ENCODE data around the gene HPCAL1. TPM values are rescaled to one million over a fixed set of nuclear protein-coding genes. Genes with fewer than 3 reads are reported as not detected.

The HPCAL1 gene
- total and polyA plus RNA-seq, 10 of the 15 experiments (the other 5 are each of a cell fraction or from before 2014, with no cell fraction given) = 0.40 to 12.8 (median 7.9) TPM

DNA sequence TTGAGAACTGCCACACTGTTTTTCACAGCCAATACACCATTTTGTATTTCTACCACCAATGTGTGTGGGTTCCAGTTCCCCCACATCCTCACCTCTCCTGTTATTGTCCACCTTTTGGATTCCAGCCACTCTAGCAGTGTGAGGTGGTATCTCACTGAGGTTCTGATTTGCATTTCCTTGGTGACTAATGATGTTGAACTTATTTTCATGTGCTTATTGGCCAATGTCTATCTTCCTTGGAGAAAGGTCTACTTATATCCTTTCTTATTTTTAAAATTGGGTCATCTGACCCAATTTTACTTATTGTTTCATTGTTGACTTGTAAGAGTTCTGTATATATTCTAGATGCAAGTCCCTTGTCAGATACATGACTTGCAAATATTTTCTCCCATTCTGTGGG is 9.1 kb upstream of the HPCAL1 start:
- POLR2A ChIA-PET = no interaction called here

More for the DNA sequence above, 9.1 kb upstream of the HPCAL1 start:
- ChIA-PET RAD21 (ENCODE audit: unreplicated experiment) (no interaction called here), CTCF (no interaction called here), SMC1A (ENCODE audit: uncharacterized antibody, unreplicated experiment) (interaction anchor here (1.3 kb wide), 1 partner anchor 11 kb away, joined by 3 read pairs; no protein-coding TSS in a partner anchor)
- FAIRE-seq (no peak), ATAC-seq (no peak), DNase-seq (ENCODE audit: low read depth, low spot score) (no peak)
- intact Hi-C loops (cut with micrococcal nuclease; ENCODE audit: unreplicated experiment) = no loop called here
- no peak overlapping the region for H3K9ac ChIP-seq (ENCODE audit: control insufficient read depth, insufficient read depth, low read length)
- H3K79me2 ChIP-seq (ENCODE audit: control insufficient read depth, insufficient read depth, low read length) = no peaks in the 10 kb centered on the region
- TF ChIP-seq IRF5 (IDR thresholded peaks at IDR 0.05; ENCODE audit: borderline replicate concordance) (no peak), POLR2AphosphoS2 (IDR thresholded peaks at IDR 0.05; ENCODE audit: low read depth, low read length) (no peak), MYC (IDR thresholded peaks at IDR 0.05; ENCODE audit: insufficient read depth, insufficient read length, insufficient replicate concordance, low read length, severe bottlenecking) (no peak), MTA3 (IDR thresholded peaks at IDR 0.05; ENCODE audit: borderline replicate concordance, low read length) (no peak), BACH1 (IDR thresholded peaks at IDR 0.05; ENCODE audit: borderline replicate concordance) (no peak), CHD4 (IDR thresholded peaks at IDR 0.05) (no peak), SUZ12 (IDR thresholded peaks at IDR 0.05; ENCODE audit: unreplicated experiment) (no peak), MTA2 (IDR thresholded peaks at IDR 0.05; ENCODE audit: low read depth) (no peak), POLR2AphosphoS5 (IDR thresholded peaks at IDR 0.05; ENCODE audit: low read length) (no peak), YBX1 (IDR thresholded peaks at IDR 0.05) (no peak), FOXM1 (IDR thresholded peaks at IDR 0.05; ENCODE audit: low read depth, low read length) (no peak), ETV6 (conservative IDR thresholded peaks at IDR 0.05 in 1 of 2, IDR thresholded peaks at IDR 0.05 in 1 of 2; ENCODE audit: borderline replicate concordance in 1 of 2, low read depth in 1 of 2) (no peak), PAX5 (IDR thresholded peaks at IDR 0.05; ENCODE audit: borderline replicate concordance, low read depth, low read length) (no peak), FOS (IDR thresholded peaks at IDR 0.05; ENCODE audit: borderline replicate concordance, extremely low read depth, insufficient read length) (no peak), KLF5 (IDR thresholded peaks at IDR 0.05; ENCODE audit: partially characterized antibody) (no peak), NFYA (IDR thresholded peaks at IDR 0.05; ENCODE audit: borderline replicate concordance, low read depth, low read length) (no peak), CHD2 (IDR thresholded peaks at IDR 0.05; ENCODE audit: borderline replicate concordance, low read depth, low read length) (no peak), PAX8 (IDR thresholded peaks at IDR 0.05) (no peak), SRF (IDR thresholded peaks at IDR 0.05; ENCODE audit: low read depth in 2 of 2, low read length in 2 of 2) (no peak), PML (IDR thresholded peaks at IDR 0.05; ENCODE audit: low read length) (no peak)
- H4K20me1 ChIP-seq (ENCODE audit: control insufficient read depth, insufficient read depth) = no peaks in the 10 kb centered on the region
- H3K9me3 ChIP-seq (replicated peaks; ENCODE audit: control insufficient read depth, insufficient read depth, low read length) = peaks cover 2% of the 10 kb centered on the region; the same call in 2 of the 3 replicates
- no peak overlapping the region for H3K4me3 ChIP-seq
- H3K27me3 ChIP-seq (replicated peaks in 1 of 2; ENCODE audit: control insufficient read depth in 2 of 2, insufficient read depth in 2 of 2, low read length in 1 of 2) = no peaks in the 10 kb centered on the region
- in situ Hi-C loops (cut with MboI) = no loop called here
- no peaks in the 10 kb centered on the region; the same call in 1 of the 2 replicates for H3K4me1 ChIP-seq (ENCODE audit: control insufficient read depth, insufficient read depth, low read length)
- BruUV-seq (replicated peaks) = no TSS peak
- no peak overlapping the region for H2AFZ ChIP-seq (ENCODE audit: control insufficient read depth, low read depth, low read length)
- no peaks in the 10 kb centered on the region for H3K36me3 ChIP-seq (ENCODE audit: control insufficient read depth in 2 of 2, insufficient read depth in 2 of 2, low read length in 1 of 2)
- no peak overlapping the region for H3K4me2 ChIP-seq (ENCODE audit: control insufficient read depth, insufficient read depth)
- no peak overlapping the region for H3K27ac ChIP-seq (ENCODE audit: control insufficient read depth, insufficient read depth)
